Type B pancreatic cell (in vitro differentiated cells): ENCODE results near the gene B3GALT5. TPM values are rescaled to one million over a fixed set of nuclear protein-coding genes. Genes with fewer than 3 reads are reported as not detected.
A peak's percentile ranks its signal among the peaks of the same experiment; 100 is the strongest.

Source experiments
- DNase-seq: peaks from one replicate; pipeline ENCODE4 v3.0.0; 2021; ENCODE audit warnings: mixed read lengths; ENCODE audit not compliant: unreplicated experiment; ENCODE audit errors: extremely low spot score
- H3K27ac Mint-ChIP-seq: 2 replicates; pipeline ENCODE4 v1.8.0; 2021; ENCODE audit warnings: mild to moderate bottlenecking, mixed read lengths
- H3K27me3 Mint-ChIP-seq: 2 replicates; pipeline ENCODE4 v1.8.0; 2021; ENCODE audit warnings: mixed read lengths
- H3K36me3 Mint-ChIP-seq: 2 replicates; pipeline ENCODE4 v1.8.0; 2021; ENCODE audit warnings: mixed read lengths
- H3K4me1 Mint-ChIP-seq: one replicate; pipeline ENCODE4 v1.8.0; 2021; ENCODE audit warnings: mixed read lengths; ENCODE audit not compliant: unreplicated experiment
- H3K4me3 Mint-ChIP-seq: 2 replicates; pipeline ENCODE4 v1.8.0; 2021; ENCODE audit warnings: mild to moderate bottlenecking, mixed read lengths
- H3K9me3 Mint-ChIP-seq: 2 replicates; pipeline ENCODE4 v1.8.0; 2021; ENCODE audit warnings: mixed read lengths
- CTCF ChIP-seq: fragments of 200-600 bp; sonication (generic); conservative IDR thresholded peaks from 2 replicates; pipeline ENCODE4 v1.5.0; 2021; ENCODE audit warnings: antibody characterized with exemption, mild to moderate bottlenecking
- total RNA-seq: library from RNA; stranded (reverse); gene quantifications from 2 replicates; pipeline ENCODE4 v1.2.1, GENCODE V29; 2021; ENCODE audit warnings: low replicate concordance

B3GALT5 gene
- total RNA-seq, 1 donor from 2014 or later, result 14.2 TPM

- Mint-ChIP-seq H3K36me3 (no peaks in the 10 kb centered on the region), H3K9me3 (no peaks in the 10 kb centered on the region), H3K4me3 (no peak overlapping the region), H3K27me3 (no peaks in the 10 kb centered on the region), H3K27ac (no peak overlapping the region), H3K4me1 (peaks cover 11% of the 10 kb centered on the region)
- no peak for DNase-seq
- no peak for TF ChIP-seq CTCF
These were observed 99.5 kb downstream of the B3GALT5 start for GRCh38 chr21:39712273-39712672.

- Mint-ChIP-seq H3K9me3 (no peaks in the 10 kb centered on the region), H3K4me3 (no peak overlapping the region), H3K27ac (no peak overlapping the region), H3K27me3 (no peaks in the 10 kb centered on the region), H3K36me3 (no peaks in the 10 kb centered on the region), H3K4me1 (peaks cover 10% of the 10 kb centered on the region)
- DNase-seq, result no peak
- TF ChIP-seq CTCF, result peak; percentile 37
These were observed 100.2 kb downstream of the B3GALT5 start for GRCh38 chr21:39712976-39713375.

- no peak for TF ChIP-seq CTCF
- DNase-seq, result no peak
- H3K4me3 Mint-ChIP-seq, result no peak overlapping the region
- no peaks in the 10 kb centered on the region for H3K27me3 Mint-ChIP-seq
- no peak overlapping the region for H3K27ac Mint-ChIP-seq
- peaks cover 10% of the 10 kb centered on the region for H3K4me1 Mint-ChIP-seq
- H3K36me3 Mint-ChIP-seq, result no peaks in the 10 kb centered on the region
- no peaks in the 10 kb centered on the region for H3K9me3 Mint-ChIP-seq
These were observed 101.2 kb downstream of the B3GALT5 start for GRCh38 chr21:39713905-39714304.

GRCh38 chr21:39714331-39714730 is 101.6 kb downstream of the B3GALT5 start:
- no peak for DNase-seq
- H3K36me3 Mint-ChIP-seq, result no peaks in the 10 kb centered on the region
- H3K4me3 Mint-ChIP-seq, result no peak overlapping the region
- no peak for TF ChIP-seq CTCF
- H3K27me3 Mint-ChIP-seq, result no peaks in the 10 kb centered on the region
- H3K9me3 Mint-ChIP-seq, result peaks cover under 1% of the 10 kb centered on the region
- no peak overlapping the region for H3K27ac Mint-ChIP-seq
- H3K4me1 Mint-ChIP-seq, result peaks cover 10% of the 10 kb centered on the region

- Mint-ChIP-seq H3K4me1 (peaks cover 10% of the 10 kb centered on the region), H3K4me3 (no peak overlapping the region), H3K9me3 (peaks cover 9% of the 10 kb centered on the region), H3K27ac (no peak overlapping the region), H3K36me3 (no peaks in the 10 kb centered on the region), H3K27me3 (no peaks in the 10 kb centered on the region)
- DNase-seq, result no peak
- TF ChIP-seq CTCF, result peak; percentile 89
These were observed 103.2 kb downstream of the B3GALT5 start for GRCh38 chr21:39715804-39716397.
